H1 (cell line): ENCODE results near the gene OSBPL9. TPM values are rescaled to one million over a fixed set of nuclear protein-coding genes. Genes with fewer than 3 reads are reported as not detected.

Experiments
- USF2 ChIP-seq: IDR thresholded peaks from 2 replicates; pipeline ENCODE4 v1.6.1; 2011; ENCODE audit warnings: low read length, improper control_type of control experiment
- polyA plus RNA-seq, 7 experiments: library from polyadenylated mRNA; depleted of rRNA in 3 of 7; stranded (reverse) in 5 of 7; unstranded in 2 of 7; fragments of >200 nt in 5 of 7; fragments of 200-250 nt in 2 of 7; gene quantifications; 1 replicate in 5 of 7; 2 replicates in 1 of 7; 4 replicates in 1 of 7; pipeline versions ENCODE4 v1.2.1 to v1.2.3, GENCODE V29; 2011 to 2013; ENCODE audit warnings: missing spikeins in 2 of 7, mixed read lengths in 2 of 7
- total RNA-seq: library from RNA; stranded (reverse); fragmentation: NEBNext Ultra II Directional; extraction: Animal tissue kit (Norgen Biotek cat#: 25700); gene quantifications from 2 replicates; pipeline ENCODE4 v1.2.1, GENCODE V29; 2021

Gene OSBPL9
- total and polyA plus RNA-seq, 2 of the 8 experiments (the other 6 are each of a cell fraction or from before 2014, with no cell fraction given): 58.2 to 71.6 TPM

DNA sequence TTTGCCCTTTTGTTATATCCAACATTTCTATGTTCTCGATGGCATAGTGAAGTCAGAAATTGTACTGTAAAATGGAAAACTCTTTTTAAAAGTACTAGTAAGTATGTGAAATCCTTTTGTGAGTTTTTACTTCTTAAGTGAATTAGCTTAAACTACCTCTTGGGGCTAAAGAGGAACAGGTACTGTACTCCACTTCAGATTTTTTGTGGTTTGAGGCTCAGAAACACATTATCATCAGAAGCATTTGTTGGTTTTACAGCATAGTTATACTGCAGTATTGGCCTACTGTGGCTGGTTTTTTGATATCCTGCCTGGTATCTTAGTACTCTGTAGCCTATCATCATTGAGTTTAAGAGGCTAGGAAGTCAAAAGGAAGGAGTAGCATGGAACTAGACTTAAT, 144.5 kb downstream of the OSBPL9 start (continued):
- no peak for TF ChIP-seq USF2
- TF ChIP-seq, all 59 proteins: peak for 0
